GM06990 (cell line): ENCODE data around the gene SRSF10.
"Not testable (repeated sequence)": the region's sequence is repeated elsewhere in the genome, so short reads cannot be mapped to it uniquely, and the experiment has no call there.

ENCODE experiments used
- DNase-seq: peaks from one replicate; pipeline ENCODE4 v3.0.0-alpha.2; 2011; ENCODE audit not compliant: insufficient read length; ENCODE audit errors: extremely low read depth
- H3K27me3 ChIP-seq: replicated peaks from 2 replicates; pipeline ENCODE4 v1.6.0; 2011; ENCODE audit warnings: low read length; ENCODE audit not compliant: control insufficient read depth, insufficient read depth
- H3K36me3 ChIP-seq: 2 replicates; pipeline ENCODE4 v1.5.1; 2011; ENCODE audit warnings: low read length; ENCODE audit not compliant: control insufficient read depth, insufficient read depth
- H3K4me3 ChIP-seq: replicated peaks from 2 replicates; pipeline ENCODE4 v1.5.1; 2011; ENCODE audit warnings: low read depth, mild to moderate bottlenecking, control low read depth, low read length
- TF ChIP-seq, protein P1 (sequence below): IDR thresholded peaks from 2 replicates; pipeline ENCODE4 v1.5.1; 2011; ENCODE audit warnings: low read length, control low read depth, mild to moderate bottlenecking, inconsistent platforms; ENCODE audit not compliant: insufficient read depth, poor library complexity, severe bottlenecking

SRSF10 gene

GRCh38 chr1:23964235-23964668 is 15.9 kb downstream of the SRSF10 start:
- H3K27me3 ChIP-seq, result no peaks in the 10 kb centered on the region
- TF ChIP-seq, protein P1, sequence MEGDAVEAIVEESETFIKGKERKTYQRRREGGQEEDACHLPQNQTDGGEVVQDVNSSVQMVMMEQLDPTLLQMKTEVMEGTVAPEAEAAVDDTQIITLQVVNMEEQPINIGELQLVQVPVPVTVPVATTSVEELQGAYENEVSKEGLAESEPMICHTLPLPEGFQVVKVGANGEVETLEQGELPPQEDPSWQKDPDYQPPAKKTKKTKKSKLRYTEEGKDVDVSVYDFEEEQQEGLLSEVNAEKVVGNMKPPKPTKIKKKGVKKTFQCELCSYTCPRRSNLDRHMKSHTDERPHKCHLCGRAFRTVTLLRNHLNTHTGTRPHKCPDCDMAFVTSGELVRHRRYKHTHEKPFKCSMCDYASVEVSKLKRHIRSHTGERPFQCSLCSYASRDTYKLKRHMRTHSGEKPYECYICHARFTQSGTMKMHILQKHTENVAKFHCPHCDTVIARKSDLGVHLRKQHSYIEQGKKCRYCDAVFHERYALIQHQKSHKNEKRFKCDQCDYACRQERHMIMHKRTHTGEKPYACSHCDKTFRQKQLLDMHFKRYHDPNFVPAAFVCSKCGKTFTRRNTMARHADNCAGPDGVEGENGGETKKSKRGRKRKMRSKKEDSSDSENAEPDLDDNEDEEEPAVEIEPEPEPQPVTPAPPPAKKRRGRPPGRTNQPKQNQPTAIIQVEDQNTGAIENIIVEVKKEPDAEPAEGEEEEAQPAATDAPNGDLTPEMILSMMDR, result no peak
- DNase-seq, result no peak
- no peaks in the 10 kb centered on the region for H3K36me3 ChIP-seq
- H3K4me3 ChIP-seq, result no peak overlapping the region

DNA sequence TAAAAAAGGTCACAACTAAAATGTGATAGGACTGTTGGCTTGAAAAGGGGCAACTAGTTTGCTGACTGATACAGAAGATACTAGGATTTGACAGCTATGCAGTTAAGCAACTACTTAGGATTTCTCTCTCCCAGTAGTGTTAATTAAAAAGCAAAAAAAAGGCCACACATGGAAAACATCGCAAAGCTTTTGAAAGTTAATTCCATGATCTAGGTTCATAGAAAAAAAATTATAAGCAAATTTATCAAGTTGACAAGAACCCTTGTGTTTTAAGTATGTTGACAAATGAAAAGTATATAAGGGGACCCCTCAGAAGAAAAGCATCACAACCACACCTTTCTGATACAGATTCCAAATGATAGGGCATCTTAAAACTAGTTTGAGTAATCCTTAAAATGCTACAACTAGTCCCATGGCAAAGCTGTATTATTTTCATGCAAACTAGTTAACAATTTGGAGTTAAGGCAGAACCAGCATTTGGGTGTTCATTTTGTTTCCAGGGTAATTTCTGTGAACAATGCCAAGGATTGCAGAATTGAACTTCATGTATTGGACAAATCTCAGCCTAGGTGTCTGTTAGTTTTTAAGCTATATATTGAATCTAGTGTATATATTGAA is 16.4 kb downstream of the SRSF10 start:
- TF ChIP-seq, protein P1, result no peak
- Histone ChIP-seq H3K36me3 (no peaks in the 10 kb centered on the region), H3K4me3 (no peak overlapping the region), H3K27me3 (no peaks in the 10 kb centered on the region)
- no peak for DNase-seq

DNA sequence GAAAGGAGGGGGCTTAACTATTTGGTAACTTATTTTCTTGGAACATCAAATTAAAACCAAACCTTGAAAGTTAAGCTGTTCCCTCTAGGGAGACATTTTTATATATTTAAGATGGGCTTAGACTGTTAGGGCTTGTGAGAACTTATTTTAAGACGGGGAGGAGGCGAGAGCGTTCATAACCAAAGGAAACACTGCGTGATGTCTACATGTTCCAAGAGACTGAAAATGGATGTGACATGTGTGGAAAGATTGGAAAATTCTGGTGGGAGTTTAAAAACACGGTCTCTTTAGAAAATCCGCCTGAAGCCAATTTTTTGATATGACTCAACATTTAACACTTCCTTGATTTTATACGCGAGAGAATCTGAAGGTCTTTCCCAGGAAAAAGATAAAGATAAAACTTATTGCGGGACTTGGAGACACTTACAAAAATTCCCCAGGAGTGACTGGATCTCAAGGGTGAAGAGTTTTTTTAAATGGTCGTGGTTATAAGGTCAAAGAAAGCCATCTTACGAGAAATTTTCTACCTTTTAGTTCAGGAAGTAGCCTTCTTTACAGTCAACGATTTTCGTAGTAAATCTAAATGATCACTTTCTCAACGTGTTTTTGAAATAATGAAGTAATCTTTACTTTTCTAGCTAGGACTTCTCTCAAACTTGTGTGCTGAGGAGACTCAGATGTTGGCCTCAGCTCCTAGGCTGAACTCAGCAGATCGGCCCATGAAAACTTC is 19.7 kb downstream of the SRSF10 start:
- no peak for DNase-seq
- TF ChIP-seq, protein P1, result no peak
- no peaks in the 10 kb centered on the region for H3K27me3 ChIP-seq
- no peaks in the 10 kb centered on the region for H3K36me3 ChIP-seq
- H3K4me3 ChIP-seq, result peak overlapping the region; percentile 94

DNA sequence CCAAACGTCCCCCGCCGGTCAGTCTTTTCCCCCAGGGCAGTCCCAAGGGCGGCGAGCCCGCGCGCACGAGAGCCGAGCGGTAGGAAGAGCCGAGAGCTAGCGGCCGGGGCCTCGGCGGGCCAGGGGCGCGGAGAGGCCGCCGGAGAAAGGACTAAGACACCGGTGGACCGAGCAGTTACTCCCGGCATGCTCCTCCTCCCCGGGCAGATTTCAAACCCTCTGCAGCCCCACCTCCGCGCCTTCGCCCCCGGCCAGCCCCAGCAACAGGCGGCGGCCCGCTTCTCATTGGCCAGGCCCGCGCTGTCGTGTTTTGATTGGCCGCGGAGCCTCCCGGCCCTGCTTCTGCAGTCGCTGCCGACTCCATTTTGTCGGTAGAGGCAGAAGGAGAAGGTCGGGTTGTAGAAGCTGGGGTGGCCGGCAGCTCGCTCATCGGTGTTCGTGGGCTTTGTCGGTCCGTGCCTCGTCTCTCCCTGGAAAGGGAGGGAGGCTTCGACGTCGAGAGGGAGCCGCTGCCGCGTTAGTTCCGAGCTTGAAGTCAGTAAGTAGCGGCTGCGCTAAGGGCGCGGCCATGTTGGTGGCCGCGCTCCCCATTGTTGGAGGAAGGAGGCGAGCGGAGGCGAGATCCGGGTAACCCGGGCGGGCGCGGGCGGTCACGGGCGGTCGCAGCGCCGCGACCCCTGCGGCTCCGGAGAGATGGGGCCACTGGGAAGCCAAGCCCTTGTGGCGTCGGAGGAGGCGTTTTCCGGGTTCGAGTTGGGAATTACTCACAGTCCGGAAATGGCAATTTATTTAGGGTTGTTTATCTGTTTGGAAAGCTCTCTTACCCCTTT is 20.5 kb downstream of the SRSF10 start, which contains the start of gene PNRC2:
Gene PNRC2, plus strand, starts transcription at position 368 of the 830 bp plus-strand sequence. CDS start 1,630 bp downstream, outside the sequence.
- TF ChIP-seq, protein P1, result no peak
- peak within 1 kb of the TSS; percentile 94 for H3K4me3 ChIP-seq
- no peaks in the 10 kb centered on the region for H3K36me3 ChIP-seq
- H3K27me3 ChIP-seq, result no peaks in the 10 kb centered on the region
- DNase-seq, result peak; percentile 97

DNA sequence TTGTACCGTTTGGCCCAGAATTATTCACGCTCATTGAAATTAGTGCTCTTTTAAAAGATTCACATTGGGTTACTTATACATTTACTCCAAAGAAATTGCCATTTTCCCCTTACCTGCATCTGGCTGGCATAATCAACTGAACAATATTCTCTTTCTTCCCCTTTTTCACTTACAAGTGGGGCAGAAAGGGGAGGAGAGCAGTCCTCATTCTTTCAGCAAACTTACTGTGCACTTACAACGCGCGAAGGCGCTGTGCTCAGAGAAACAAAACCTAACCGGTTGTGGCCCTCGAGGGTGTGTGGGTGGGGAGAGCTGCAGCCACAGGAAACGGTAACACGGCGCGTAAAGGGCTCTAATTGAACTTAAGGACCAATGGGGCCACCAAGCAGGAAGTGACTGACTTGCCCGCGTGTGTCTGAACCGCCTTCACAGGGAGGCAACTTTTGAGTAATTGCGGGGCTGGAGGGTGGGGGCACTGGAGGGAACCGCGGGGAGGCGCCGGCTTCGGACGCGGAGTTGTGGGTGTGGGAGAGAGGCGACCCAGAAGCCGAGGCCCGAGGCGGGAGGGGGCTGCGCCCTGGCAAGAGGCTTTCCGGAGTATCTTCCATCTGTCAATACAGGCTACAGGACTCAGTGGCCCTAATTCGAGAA is 21.2 kb downstream of the SRSF10 start:
- Histone ChIP-seq H3K4me3 (peak overlapping the region; percentile 94), H3K36me3 (no peaks in the 10 kb centered on the region), H3K27me3 (no peaks in the 10 kb centered on the region)
- TF ChIP-seq, protein P1, result peak; percentile 48
- DNase-seq, result peak; percentile 91

GRCh38 chr1:23958040-23958809 is 21.9 kb downstream of the SRSF10 start:
- H3K27me3 ChIP-seq, DNase-seq, H3K36me3 ChIP-seq: not testable (repeated sequence)
- H3K4me3 ChIP-seq, result peak overlapping the region; percentile 94
